HepG2 (cell line): ENCODE data around the gene ANKRD65. TPM values are rescaled to one million over a fixed set of nuclear protein-coding genes. Genes with fewer than 3 reads are reported as not detected.

Experiments
- ATAC-seq: fragments of 200-7000 bp; cut with Tn5 transposase; 3 replicates; pipeline ENCODE4 v1.9.1; 2020; ENCODE audit warnings: mild to moderate bottlenecking, moderate library complexity
- BruUV-seq: library from RNA; stranded (reverse); fragments of 400-500 nt; replicated peaks from 2 replicates; lab custom pipeline; 2021; lab: Mats Ljungman, UMichigan
- CTCF ChIA-PET: fragments of 300-600 bp; formaldehyde crosslinking; extraction: SDS; loops from one replicate; lab custom pipeline; 2021; ENCODE audit warnings: low total read pairs, inconsistent platforms, low intra/inter-chr PET ratio; lab: Yijun Ruan, JAX
- POLR2A ChIA-PET: fragments of 350-600 bp; sonication (Branson Sonifier 250); formaldehyde crosslinking; loops from one replicate; lab custom pipeline; 2020; ENCODE audit warnings: antibody characterized with exemption, inconsistent platforms; lab: Yijun Ruan, JAX
- DNase-seq: peaks from one replicate; pipeline ENCODE4 v3.0.0-alpha.2; 2015; ENCODE audit warnings: low spot score
- FAIRE-seq: peaks from 3 replicates; lab custom pipeline; 2011; peaks lifted over from hg19 to GRCh38; lab: Jason Lieb, UNC
- H2AFZ ChIP-seq: one replicate; pipeline ENCODE4 v1.6.1; 2011; ENCODE audit warnings: low read length, inconsistent platforms
- H3K27ac ChIP-seq: fragments of 300-600 bp; 3 replicates; pipeline ENCODE4 v1.8.0; 2011; ENCODE audit warnings: mixed run types, mild to moderate bottlenecking, mixed read lengths, low read length, inconsistent platforms; ENCODE audit not compliant: insufficient read depth; ENCODE audit errors: extremely low read length
- H3K27me3 ChIP-seq, 2 experiments: fragments of 200-600 bp in 1 of 2; 2 replicates in 1 of 2; 3 replicates in 1 of 2; pipeline versions ENCODE4 v1.6.0 to v1.8.0; 2011; ENCODE audit warnings: low read length in 2 of 2, mild to moderate bottlenecking in 2 of 2, moderate library complexity in 2 of 2, inconsistent platforms in 1 of 2; ENCODE audit not compliant: insufficient read depth in 2 of 2, control insufficient read depth in 1 of 2
- H3K36me3 ChIP-seq, 2 experiments: fragments of 200-600 bp in 1 of 2; replicated peaks in 1 of 2; 2 replicates in 1 of 2; 3 replicates in 1 of 2; pipeline versions ENCODE4 v1.5.1 to v1.8.0; 2011; ENCODE audit warnings: low read length in 2 of 2, inconsistent platforms in 1 of 2; ENCODE audit not compliant: insufficient read depth in 2 of 2, control insufficient read depth in 1 of 2
- H3K4me1 ChIP-seq: 2 replicates; pipeline ENCODE4 v1.5.1; 2012; ENCODE audit warnings: low read length, inconsistent platforms; ENCODE audit not compliant: insufficient read depth
- H3K4me2 ChIP-seq: 2 replicates; pipeline ENCODE4 v1.6.0; 2011; ENCODE audit warnings: low read depth, low read length, inconsistent platforms
- H3K4me3 ChIP-seq, 3 experiments: fragments of 200-600 bp in 1 of 3; sonication (generic), shearing (Covaris generic) in 1 of 3; replicated peaks in 1 of 3; 2 replicates each; pipeline ENCODE4 v1.5.1; 2011 to 2016; ENCODE audit warnings: low read length in 3 of 3, inconsistent platforms in 2 of 3, low read depth in 2 of 3, mild to moderate bottlenecking in 2 of 3, control low read depth in 1 of 3, mixed read lengths in 1 of 3; ENCODE audit not compliant: insufficient read depth in 1 of 3
- H3K79me2 ChIP-seq: one replicate; pipeline ENCODE4 v1.6.1; 2011; ENCODE audit warnings: low read length, inconsistent platforms; ENCODE audit not compliant: insufficient read depth
- H3K9ac ChIP-seq: 2 replicates; pipeline ENCODE4 v1.6.0; 2011; ENCODE audit warnings: mild to moderate bottlenecking, low read depth, low read length, inconsistent platforms; ENCODE audit not compliant: insufficient read depth
- H3K9me3 ChIP-seq: 2 replicates; pipeline ENCODE4 v1.5.1; 2012; ENCODE audit warnings: mild to moderate bottlenecking, low read length
- H4K20me1 ChIP-seq: 2 replicates; pipeline ENCODE4 v1.6.0; 2011; ENCODE audit warnings: inconsistent platforms, mild to moderate bottlenecking, low read length, moderate library complexity; ENCODE audit not compliant: insufficient read depth
- AKNA ChIP-seq: sonication (generic); formaldehyde crosslinking; IDR thresholded peaks from 2 replicates; pipeline ENCODE4 v1.4.0; 2020; ENCODE audit warnings: missing genetic modification reagents, borderline replicate concordance
- HMGA1 ChIP-seq: sonication (generic); formaldehyde crosslinking; conservative IDR thresholded peaks from 2 replicates; pipeline ENCODE4 v1.4.0; 2020; ENCODE audit warnings: missing genetic modification reagents
- HNF1B ChIP-seq: sonication (generic); formaldehyde crosslinking; IDR thresholded peaks from 2 replicates; pipeline ENCODE4 v1.5.1; 2020; ENCODE audit warnings: mild to moderate bottlenecking, moderate library complexity, missing genetic modification reagents
- HNF4A ChIP-seq: sonication (generic); formaldehyde crosslinking; IDR thresholded peaks from 2 replicates; pipeline ENCODE4 v1.4.0; 2020; ENCODE audit warnings: missing genetic modification reagents
- MAX ChIP-seq: IDR thresholded peaks from 2 replicates; pipeline ENCODE4 v1.6.1; 2012; ENCODE audit warnings: inconsistent platforms
- MTA1 ChIP-seq: sonication (generic); formaldehyde crosslinking; IDR thresholded peaks from 2 replicates; pipeline ENCODE4 v1.4.0; 2020; ENCODE audit warnings: missing genetic modification reagents, mild to moderate bottlenecking, borderline replicate concordance
- MXD4 ChIP-seq: IDR thresholded peaks from 2 replicates; pipeline ENCODE4 v1.6.1; 2016; ENCODE audit warnings: mild to moderate bottlenecking, missing biosample characterization, missing genetic modification reagents
- NCOA2 ChIP-seq: sonication (generic); formaldehyde crosslinking; IDR thresholded peaks from 2 replicates; pipeline ENCODE4 v1.8.0; 2022; ENCODE audit warnings: inconsistent platforms
- POLR2A ChIP-seq, 2 experiments: IDR thresholded peaks; 2 replicates each; pipeline ENCODE4 v1.6.1; 2011; ENCODE audit warnings: low read depth in 2 of 2, low read length in 2 of 2, mild to moderate bottlenecking in 1 of 2, moderate library complexity in 1 of 2; ENCODE audit not compliant: insufficient read depth in 1 of 2
- SKI ChIP-seq: fragments of 450-650 bp; IDR thresholded peaks from one replicate; pipeline ENCODE4 v1.6.1; 2018; ENCODE audit warnings: mild to moderate bottlenecking; ENCODE audit not compliant: partially characterized antibody
- SKIL ChIP-seq: sonication (generic); formaldehyde crosslinking; IDR thresholded peaks from 2 replicates; pipeline ENCODE4 v1.8.0; 2022; ENCODE audit warnings: missing genetic modification reagents, mild to moderate bottlenecking, moderate library complexity, borderline replicate concordance
- ZNF550 ChIP-seq: sonication (generic); formaldehyde crosslinking; IDR thresholded peaks from 2 replicates; pipeline ENCODE4 v1.4.0; 2020; ENCODE audit warnings: mild to moderate bottlenecking, missing genetic modification reagents, borderline replicate concordance
- WGBS: methylation state at CpG from one replicate; pipeline ENCODE4 v1.1.6; 2017; ENCODE audit warnings: low lambda C conversion rate; 5-methylcytosine and 5-hydroxymethylcytosine counted together
- in situ Hi-C: cut with HindIII; loops from 2 replicates; pipeline ENCODE4 v1.10.0; 2017; ENCODE audit warnings: low pct_unique_long_range_greater_than_20kb; ENCODE audit not compliant: extremely low pct_ligation_motif_present
- intact Hi-C: fragments of 100-400 bp; cut with micrococcal nuclease; formaldehyde crosslinking; loops from one replicate; pipeline ENCODE4 v1.10.0; 2022; ENCODE audit not compliant: unreplicated experiment
- polyA plus RNA-seq, 8 experiments: library from polyadenylated mRNA; depleted of rRNA in 3 of 8; stranded (reverse) in 7 of 8; unstranded in 1 of 8; fragments of >200 nt; fragmentation: Illumina TruSeq in 4 of 8; extraction: Trizol in 4 of 8; gene quantifications; 2 replicates each; pipeline versions ENCODE4 v1.2.1 to v1.2.3, GENCODE V29; 2011 to 2016; ENCODE audit warnings: low read depth in 4 of 8, missing spikeins in 1 of 8, mixed read lengths in 1 of 8; ENCODE audit not compliant: insufficient read depth in 1 of 8
- total RNA-seq, 5 experiments: library from RNA; depleted of rRNA; stranded (reverse); fragments of >200 nt; fragmentation: Illumina TruSeq; extraction: Trizol; gene quantifications; 2 replicates each; pipeline ENCODE4 v1.2.3, GENCODE V29; 2016; ENCODE audit warnings: low read depth in 1 of 5

ANKRD65 gene
- total and polyA plus RNA-seq, 2 of the 13 experiments (the other 11 are each of a cell fraction or from before 2014, with no cell fraction given) = 12.1 to 30.1 TPM

- TF ChIP-seq AKNA (CRISPR knock-in tag) = no peak
Measured at GRCh38 chr1:1377540-1378205, 43.4 kb downstream of the ANKRD65 start (continued).

GRCh38 chr1:1376551-1377226 is 44.4 kb downstream of the ANKRD65 start:
- ATAC-seq = no peak
- intact Hi-C loops = loop anchor here (2.0 kb wide), 1 partner anchor 22 kb away; the partner anchor contains the start of gene CCNL2
- BruUV-seq = no TSS peak
- WGBS = 68% methylated on average over 10 of the region's 10 CpGs
- peak overlapping the region; percentile 79 for H3K27ac ChIP-seq
- H3K4me3 ChIP-seq = peak overlapping the region; percentile 70 to 79 (median 74); a peak in 5 of 6 replicates
- H3K4me1 ChIP-seq = peaks cover 33% of the 10 kb centered on the region
- no peaks in the 10 kb centered on the region for H4K20me1 ChIP-seq
- ChIA-PET POLR2A (interaction anchor here (0.7 to 3.2 kb wide), 11 partner anchors 12 to 62 kb away, joined by 3 to 35 read pairs (median 15); partner anchors contain the start of genes CCNL2, DVL1 and MRPL20), CTCF (no interaction called here)
- no peaks in the 10 kb centered on the region for H3K9me3 ChIP-seq
- no peaks in the 10 kb centered on the region; a peak in 1 of 5 replicates for H3K27me3 ChIP-seq
- peak overlapping the region; percentile 100 for H3K4me2 ChIP-seq
- FAIRE-seq = no peak
- in situ Hi-C loops = no loop called here
- peaks cover 0 to 2% of the 10 kb centered on the region in 2 experiments; a peak in 1 of 5 replicates for H3K36me3 ChIP-seq
- H3K79me2 ChIP-seq = peaks cover 19% of the 10 kb centered on the region
- H3K9ac ChIP-seq = peak overlapping the region; percentile 98
- H2AFZ ChIP-seq = no peak overlapping the region
- DNase-seq = no peak
- no peak for TF ChIP-seq HMGA1 (CRISPR knock-in tag)
- no peak for TF ChIP-seq ZNF550 (CRISPR knock-in tag)
- TF ChIP-seq POLR2A (IDR thresholded peaks at IDR 0.05; ENCODE audit: insufficient read depth in 1 of 2, low read depth in 2 of 2, low read length in 2 of 2) = 0 out of 4 replicates have a peak, but pooled peaks of 1 of the 2 experiments have one; percentile 2
- no peak for TF ChIP-seq NCOA2 (CRISPR knock-in tag)
- TF ChIP-seq SKIL = no peak
- TF ChIP-seq MTA1 (CRISPR knock-in tag) = no peak
- 0 out of 2 replicates have a peak, but pooled peaks have one; percentile 59 for TF ChIP-seq HNF1B
- TF ChIP-seq HNF4A (CRISPR knock-in tag) = no peak
- TF ChIP-seq MAX = no peak
- no peak for TF ChIP-seq SKI
- no peak for TF ChIP-seq MXD4
